HFF-Myc (cell line): ENCODE measurements around the gene PTPN11.
"Not testable (repeated sequence)": the region's sequence is repeated elsewhere in the genome, so short reads cannot be mapped to it uniquely, and the experiment has no call there.

Source experiments
- DNase-seq: peaks from one replicate; pipeline ENCODE4 v3.0.0-alpha.2; 2011; ENCODE audit warnings: low read depth; ENCODE audit errors: extremely low read depth
- H3K4me3 ChIP-seq: replicated peaks from 2 replicates; pipeline ENCODE4 v1.5.1; 2011; ENCODE audit warnings: low read depth, mild to moderate bottlenecking, control low read depth, low read length
- CTCF ChIP-seq: IDR thresholded peaks from 2 replicates; pipeline ENCODE4 v1.5.1; 2012; ENCODE audit warnings: mild to moderate bottlenecking, low read depth, low read length, control low read depth; ENCODE audit errors: missing control alignments

Gene PTPN11

DNA sequence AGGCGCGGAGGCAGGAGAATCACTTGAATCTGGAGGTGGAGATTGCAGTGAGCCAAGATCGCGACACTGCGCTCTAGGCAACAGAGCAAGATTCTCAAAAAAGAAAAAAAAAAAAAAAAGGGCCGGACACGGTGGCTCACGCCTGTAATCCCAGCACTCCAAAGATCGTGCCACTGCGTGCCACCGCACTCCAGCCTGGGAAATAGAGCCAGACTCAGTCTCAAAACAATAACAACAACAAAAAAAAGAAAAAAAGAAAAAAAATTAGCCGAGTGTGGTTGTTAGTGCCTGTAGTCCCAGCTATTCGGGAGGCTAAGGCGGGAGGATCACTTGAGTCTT lies 8.9 kb upstream of the PTPN11 start:
- TF ChIP-seq CTCF: no peak
- H3K4me3 ChIP-seq: no peak overlapping the region
- DNase-seq: no peak

DNA sequence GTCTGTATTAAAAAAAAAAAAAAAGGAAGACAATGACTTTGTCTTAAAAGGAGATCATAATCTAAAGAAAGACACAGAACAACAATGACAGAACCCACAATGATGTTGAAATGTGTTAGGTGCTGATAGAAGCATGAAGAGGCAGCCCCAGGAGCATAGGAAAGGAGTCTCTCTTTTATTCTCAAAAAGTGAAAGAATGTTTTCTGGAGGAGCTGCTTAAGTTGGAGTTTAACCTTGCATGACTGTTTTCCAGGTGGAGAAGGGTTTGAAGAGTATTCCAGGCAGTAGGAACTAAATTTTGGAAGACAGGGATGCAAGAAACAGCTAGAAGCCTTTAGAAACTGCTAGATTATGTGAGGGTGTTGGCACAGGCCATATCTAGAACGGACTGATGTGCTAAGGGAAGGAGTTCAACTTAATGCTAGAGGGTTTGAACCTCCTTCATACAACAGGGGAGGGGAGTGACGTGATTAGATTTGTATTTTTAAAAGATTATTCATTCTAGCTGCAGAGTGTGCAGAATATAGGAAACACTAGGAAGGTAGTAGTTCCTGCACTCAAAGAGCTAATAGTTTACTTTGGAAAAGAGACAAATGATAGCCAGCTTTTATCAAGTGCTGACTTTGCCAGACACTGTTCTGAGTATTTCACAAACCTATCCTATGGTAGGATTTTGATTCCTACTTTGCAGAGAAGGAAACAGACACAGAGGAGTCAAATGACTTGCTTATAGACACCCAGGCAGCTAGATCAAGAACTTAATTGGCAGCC lies 4.7 kb upstream of the PTPN11 start:
- H3K4me3 ChIP-seq: no peak overlapping the region
- no peak for DNase-seq
- TF ChIP-seq CTCF: no peak

DNA sequence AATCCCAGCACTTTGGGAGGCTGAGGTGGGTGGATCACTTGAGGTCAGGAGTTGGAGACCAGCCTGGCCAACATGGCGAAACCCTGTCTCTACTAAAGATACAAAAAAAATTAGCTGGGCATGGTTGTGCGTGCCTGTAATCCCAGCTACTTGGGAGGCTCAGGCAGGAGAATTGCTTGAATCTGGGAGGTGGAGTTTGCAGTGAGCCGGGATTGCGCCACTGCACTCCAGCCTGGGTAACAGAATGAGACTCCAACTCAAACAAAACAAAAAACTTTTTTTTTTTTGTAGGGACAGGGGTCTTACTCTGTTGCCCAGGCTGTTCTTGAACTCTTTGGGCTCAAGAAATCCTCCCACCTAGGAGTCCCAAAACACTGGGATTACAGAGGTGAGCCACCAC lies 3.3 kb upstream of the PTPN11 start:
- not testable (repeated sequence) for DNase-seq

DNA sequence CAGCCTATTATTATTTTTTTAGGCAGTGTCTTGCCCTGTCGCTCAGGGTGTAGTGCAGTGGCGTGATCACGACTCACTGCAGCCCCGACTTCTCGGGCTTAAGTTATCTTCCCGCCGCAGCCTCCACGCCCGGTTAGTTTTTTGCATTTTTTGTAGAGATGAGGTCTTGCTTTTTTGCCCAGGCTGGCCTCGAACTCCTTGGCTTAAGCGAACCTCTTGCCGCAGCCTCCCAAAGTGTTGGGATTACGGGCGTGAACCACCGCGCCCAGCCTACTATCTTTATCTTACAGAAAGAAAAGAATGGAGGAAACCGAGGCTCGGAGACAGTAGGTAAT lies 507 bp upstream of the PTPN11 start:
- H3K4me3 ChIP-seq: peak overlapping the region; percentile 78
- no peak for TF ChIP-seq CTCF
- DNase-seq: no peak

More for the DNA sequence above, 3.3 kb upstream of the PTPN11 start:
- H3K4me3 ChIP-seq: not testable (repeated sequence)

DNA sequence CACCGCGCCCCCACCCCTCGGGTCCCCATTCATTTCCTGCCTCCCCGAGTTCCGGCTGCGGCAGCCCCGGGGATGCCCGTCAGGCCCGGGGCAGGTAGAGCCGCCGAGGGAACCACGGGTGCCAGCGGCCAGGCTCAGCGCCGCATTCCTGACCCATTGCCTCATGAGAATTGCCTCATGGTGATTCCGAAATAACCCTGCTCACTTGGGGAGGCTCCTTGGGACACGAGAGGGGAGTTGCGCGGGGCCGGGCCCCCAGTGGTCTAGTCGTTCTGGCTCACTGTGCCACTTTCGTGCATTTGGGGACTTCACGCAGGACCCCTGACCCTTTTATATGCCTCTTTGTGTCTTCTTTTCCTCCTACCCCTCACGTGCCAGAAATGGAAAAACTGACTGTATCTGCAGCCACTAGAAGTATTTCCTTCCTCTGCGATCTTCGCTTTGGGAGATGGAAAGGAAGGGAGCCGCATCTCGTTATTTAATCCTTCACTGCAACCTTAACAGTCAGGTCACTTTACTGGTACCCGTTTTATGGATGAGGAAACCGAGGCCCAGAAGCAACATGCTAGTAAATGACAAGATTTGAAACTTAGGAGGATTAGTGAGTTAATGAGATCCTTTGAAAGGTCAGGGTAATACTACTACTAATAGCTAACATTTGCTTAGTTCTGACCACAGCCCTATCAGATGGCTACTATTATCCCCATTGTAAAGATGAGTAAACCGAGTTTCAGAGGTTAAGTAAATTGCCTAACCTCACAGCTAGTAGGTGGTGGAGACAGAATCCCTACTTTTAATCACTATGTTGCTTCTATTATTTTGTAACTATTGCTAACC lies 768 bp downstream of the PTPN11 start:
- DNase-seq: no peak
- TF ChIP-seq CTCF: no peak
- H3K4me3 ChIP-seq: peak overlapping the region; percentile 78

GRCh38 chr12:112420740-112421139 lies 2.0 kb downstream of the PTPN11 start:
- no peak for DNase-seq
- peak overlapping the region; percentile 78 for H3K4me3 ChIP-seq
- TF ChIP-seq CTCF: no peak

DNA sequence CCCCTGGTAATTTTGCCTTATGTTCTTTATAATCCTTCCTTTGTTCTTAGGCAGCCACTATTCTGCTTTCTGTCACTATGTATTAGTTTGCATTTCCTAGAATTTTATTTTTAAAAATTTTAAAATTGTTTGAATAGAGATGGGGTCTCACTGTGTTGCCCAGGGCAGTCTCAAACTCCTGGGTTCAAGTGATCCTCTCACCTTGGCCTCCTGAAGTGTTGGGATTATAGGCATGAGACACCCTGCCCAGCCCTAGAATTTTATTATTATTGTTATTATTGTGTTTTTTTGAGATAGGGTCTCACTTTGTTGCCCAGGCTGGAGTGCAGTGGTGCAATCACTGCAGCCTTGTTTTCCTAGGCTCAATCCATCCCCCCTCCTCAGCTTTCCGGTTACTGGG lies 2.6 kb downstream of the PTPN11 start:
- no peak for TF ChIP-seq CTCF
- DNase-seq: no peak
- H3K4me3 ChIP-seq: no peak overlapping the region
